ENCODE data around the gene NIN. TPM values are rescaled to one million over a fixed set of nuclear protein-coding genes. Genes with fewer than 3 reads are reported as not detected.

NIN gene
- total RNA-seq, 4 donors from 2014 or later: 9.4 to 66.3 (median 26.5) TPM

GRCh38 chr14:50768680-50769079 lies 62.3 kb downstream of the NIN start:
- no peak overlapping the region for H3K27ac ChIP-seq
- DNase-seq: no peak
- H3K4me3 ChIP-seq: no peak overlapping the region
- H3K27me3 ChIP-seq: no peaks in the 10 kb centered on the region
- H3K4me1 ChIP-seq: no peaks in the 10 kb centered on the region
- 88 to 91% methylated on average over 3 of the region's 3 CpGs for WGBS, 2 donors (ENCODE audit: low coverage in 1 of 2)
- intact Hi-C loops (cut with DNase I; ENCODE audit: low total_unique reads): no loop called here
- TF ChIP-seq CTCF (IDR thresholded peaks at IDR 0.05) (no peak), EP300 (IDR thresholded peaks at IDR 0.05; ENCODE audit: low read depth) (no peak), POLR2AphosphoS5 (IDR thresholded peaks at IDR 0.05) (no peak), POLR2A (IDR thresholded peaks at IDR 0.05) (no peak)
- in situ Hi-C loops (cut with MboI; ENCODE audit: low pct_ligation_motif_present in 1 of 4, low pct_unique_long_range_greater_than_20kb in 1 of 4, low sequenced_read_pairs in 3 of 4): no loop called here
- H3K36me3 ChIP-seq: peaks cover 0 to 33% (median 13%) of the 10 kb centered on the region in 4 donors
- no peaks in the 10 kb centered on the region for H3K9me3 ChIP-seq

- no peaks in the 10 kb centered on the region for H3K4me1 ChIP-seq
- no peak for DNase-seq
- no peaks in the 10 kb centered on the region for H3K27me3 ChIP-seq
- in situ Hi-C loops (cut with MboI; ENCODE audit: low pct_ligation_motif_present in 1 of 4, low pct_unique_long_range_greater_than_20kb in 1 of 4, low sequenced_read_pairs in 3 of 4) (no loop called here), intact Hi-C loops (cut with DNase I; ENCODE audit: low total_unique reads) (no loop called here)
- no peaks in the 10 kb centered on the region for H3K9me3 ChIP-seq
- no peak overlapping the region for H3K27ac ChIP-seq
- H3K36me3 ChIP-seq: peaks cover 0 to 46% (median 15%) of the 10 kb centered on the region in 4 donors
- no peak overlapping the region for H3K4me3 ChIP-seq
- no peak for TF ChIP-seq POLR2A (IDR thresholded peaks at IDR 0.05)
- no peak for TF ChIP-seq EP300 (IDR thresholded peaks at IDR 0.05; ENCODE audit: low read depth)
- no peak for TF ChIP-seq CTCF (IDR thresholded peaks at IDR 0.05)
- TF ChIP-seq POLR2AphosphoS5 (IDR thresholded peaks at IDR 0.05): no peak
- 83 to 84% methylated on average over 1 to 6 of the region's 6 CpGs for WGBS, 2 donors (ENCODE audit: low coverage in 1 of 2)
Measured at GRCh38 chr14:50766338-50766886, 64.5 kb downstream of the NIN start.

- Histone ChIP-seq H3K4me3 (no peak overlapping the region), H3K27ac (no peak overlapping the region), H3K36me3 (peaks cover 0 to 40% (median 17%) of the 10 kb centered on the region in 4 donors), H3K27me3 (no peaks in the 10 kb centered on the region), H3K4me1 (no peaks in the 10 kb centered on the region), H3K9me3 (no peaks in the 10 kb centered on the region)
- in situ Hi-C loops (cut with MboI; ENCODE audit: low pct_ligation_motif_present in 1 of 4, low pct_unique_long_range_greater_than_20kb in 1 of 4, low sequenced_read_pairs in 3 of 4): no loop called here
- TF ChIP-seq CTCF (IDR thresholded peaks at IDR 0.05) (no peak), POLR2A (IDR thresholded peaks at IDR 0.05) (no peak), POLR2AphosphoS5 (IDR thresholded peaks at IDR 0.05) (no peak), EP300 (IDR thresholded peaks at IDR 0.05; ENCODE audit: low read depth) (no peak)
- no peak for DNase-seq
- intact Hi-C loops (cut with DNase I; ENCODE audit: low total_unique reads): no loop called here
- WGBS, 2 donors (ENCODE audit: low coverage in 1 of 2): 74 to 75% methylated on average over 6 to 12 of the region's 12 CpGs
Measured at GRCh38 chr14:50763382-50764007, 67.5 kb downstream of the NIN start.

GRCh38 chr14:50762931-50763300 lies 68.0 kb downstream of the NIN start:
- no peaks in the 10 kb centered on the region for H3K4me1 ChIP-seq
- in situ Hi-C loops (cut with MboI; ENCODE audit: low pct_ligation_motif_present in 1 of 4, low pct_unique_long_range_greater_than_20kb in 1 of 4, low sequenced_read_pairs in 3 of 4): no loop called here
- no peaks in the 10 kb centered on the region for H3K27me3 ChIP-seq
- H3K27ac ChIP-seq: no peak overlapping the region
- no peaks in the 10 kb centered on the region for H3K9me3 ChIP-seq
- TF ChIP-seq EP300 (IDR thresholded peaks at IDR 0.05; ENCODE audit: low read depth) (no peak), POLR2AphosphoS5 (IDR thresholded peaks at IDR 0.05) (no peak), CTCF (IDR thresholded peaks at IDR 0.05) (no peak), POLR2A (IDR thresholded peaks at IDR 0.05) (no peak)
- 85 to 92% methylated on average over 3 of the region's 3 CpGs for WGBS, 2 donors (ENCODE audit: low coverage in 1 of 2)
- H3K36me3 ChIP-seq: peaks cover 0 to 45% (median 17%) of the 10 kb centered on the region in 4 donors
- intact Hi-C loops (cut with DNase I; ENCODE audit: low total_unique reads): no loop called here
- no peak overlapping the region for H3K4me3 ChIP-seq
- DNase-seq: no peak

Measured in transverse colon (tissue), 4 donors.